HEK293T (cell line): ENCODE measurements around the gene DLEC1.

Experiments
- BHLHE40 ChIP-seq: fragments of 450-650 bp; IDR thresholded peaks from 2 replicates; pipeline ENCODE4 v1.6.1; 2016; ENCODE audit warnings: mild to moderate bottlenecking, moderate library complexity, borderline replicate concordance
- ELF4 ChIP-seq: fragments of 450-650 bp; IDR thresholded peaks from 2 replicates; pipeline ENCODE4 v1.6.1; 2017; ENCODE audit warnings: antibody characterized with exemption
- FOXK2 ChIP-seq: fragments of 450-650 bp; IDR thresholded peaks from 2 replicates; pipeline ENCODE4 v1.6.1; 2016; ENCODE audit warnings: mild to moderate bottlenecking
- L3MBTL2 ChIP-seq: fragments of 450-650 bp; conservative IDR thresholded peaks from 2 replicates; pipeline ENCODE4 v1.6.1; 2016; ENCODE audit warnings: mild to moderate bottlenecking
- NFRKB ChIP-seq: fragments of 450-650 bp; IDR thresholded peaks from 2 replicates; pipeline ENCODE4 v1.6.1; 2016; ENCODE audit warnings: mild to moderate bottlenecking, moderate library complexity
- SP1 ChIP-seq: fragments of 450-650 bp; IDR thresholded peaks from 2 replicates; pipeline ENCODE4 v1.6.1; 2017
- SUZ12 ChIP-seq: fragments of 450-650 bp; IDR thresholded peaks from 2 replicates; pipeline ENCODE4 v1.6.1; 2016; ENCODE audit warnings: mild to moderate bottlenecking
- TARDBP ChIP-seq: fragments of 450-650 bp; IDR thresholded peaks from 2 replicates; pipeline ENCODE4 v1.6.1; 2016

DNA sequence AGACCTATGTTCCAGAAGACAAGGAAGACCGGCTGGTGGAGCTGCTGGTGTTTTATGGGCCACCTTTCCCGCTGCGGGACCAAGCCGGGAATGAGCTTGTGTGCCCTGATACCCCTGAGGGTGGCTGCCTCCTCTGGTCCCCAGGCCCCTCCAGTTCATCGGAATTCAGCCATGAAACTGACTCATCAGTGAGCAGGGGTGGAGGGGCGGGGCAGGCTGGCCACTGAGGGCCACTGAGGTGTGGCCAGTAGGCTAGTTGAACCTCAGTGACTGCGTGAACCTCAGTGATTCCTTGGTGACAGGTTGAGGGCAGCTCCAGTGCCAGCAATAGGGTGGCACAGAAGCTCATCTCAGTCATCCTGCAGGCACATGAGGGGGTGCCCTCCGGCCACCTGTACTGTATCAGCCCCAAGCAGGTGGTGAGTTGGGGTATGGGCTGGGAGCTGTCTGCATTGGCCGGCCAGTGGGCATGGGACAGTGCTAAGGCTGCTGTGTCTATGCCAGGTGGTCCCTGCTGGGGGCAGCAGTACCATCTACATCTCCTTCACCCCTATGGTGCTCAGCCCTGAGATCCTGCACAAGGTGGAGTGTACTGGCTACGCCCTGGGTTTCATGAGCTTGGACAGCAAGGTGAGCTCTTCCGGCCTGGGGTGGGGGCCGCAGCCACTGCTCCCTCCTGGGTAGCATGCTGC is 77.6 kb downstream of the DLEC1 start:
- TF ChIP-seq BHLHE40 (no peak), SUZ12 (no peak), L3MBTL2 (no peak), SP1 (no peak), TARDBP (no peak), ELF4 (no peak), NFRKB (no peak), FOXK2 (no peak)
